ENCODE measurements around the gene TRIO.

- TF ChIP-seq CTCF (IDR thresholded peaks at IDR 0.05), result no peak
- TF ChIP-seq SMC3 (IDR thresholded peaks at IDR 0.05; ENCODE audit: low read depth, low read length), result no peak
- no peak for TF ChIP-seq SIN3A (IDR thresholded peaks at IDR 0.05; ENCODE audit: borderline replicate concordance, low read depth, low read length)
- no peak for TF ChIP-seq FOXJ3 (CRISPR knock-in tag; IDR thresholded peaks at IDR 0.05)
- no peak for TF ChIP-seq EZH2phosphoT487 (IDR thresholded peaks at IDR 0.05; ENCODE audit: borderline replicate concordance, low read depth)
- no peak for TF ChIP-seq TCF12 (IDR thresholded peaks at IDR 0.05)
Measured at GRCh38 chr5:14475045-14475444, 331.9 kb downstream of the TRIO start.
